HG03469 (cell line): Measurements from ENCODE around the gene PIAS4.

Experiments used
- ATAC-seq: cut with Tn5 transposase; IDR thresholded peaks from one replicate; pipeline ENCODE4 v1.9.1; 2021; ENCODE audit warnings: mild to moderate bottlenecking, moderate library complexity, moderate number of reproducible peaks; ENCODE audit not compliant: unreplicated experiment

Gene PIAS4

DNA sequence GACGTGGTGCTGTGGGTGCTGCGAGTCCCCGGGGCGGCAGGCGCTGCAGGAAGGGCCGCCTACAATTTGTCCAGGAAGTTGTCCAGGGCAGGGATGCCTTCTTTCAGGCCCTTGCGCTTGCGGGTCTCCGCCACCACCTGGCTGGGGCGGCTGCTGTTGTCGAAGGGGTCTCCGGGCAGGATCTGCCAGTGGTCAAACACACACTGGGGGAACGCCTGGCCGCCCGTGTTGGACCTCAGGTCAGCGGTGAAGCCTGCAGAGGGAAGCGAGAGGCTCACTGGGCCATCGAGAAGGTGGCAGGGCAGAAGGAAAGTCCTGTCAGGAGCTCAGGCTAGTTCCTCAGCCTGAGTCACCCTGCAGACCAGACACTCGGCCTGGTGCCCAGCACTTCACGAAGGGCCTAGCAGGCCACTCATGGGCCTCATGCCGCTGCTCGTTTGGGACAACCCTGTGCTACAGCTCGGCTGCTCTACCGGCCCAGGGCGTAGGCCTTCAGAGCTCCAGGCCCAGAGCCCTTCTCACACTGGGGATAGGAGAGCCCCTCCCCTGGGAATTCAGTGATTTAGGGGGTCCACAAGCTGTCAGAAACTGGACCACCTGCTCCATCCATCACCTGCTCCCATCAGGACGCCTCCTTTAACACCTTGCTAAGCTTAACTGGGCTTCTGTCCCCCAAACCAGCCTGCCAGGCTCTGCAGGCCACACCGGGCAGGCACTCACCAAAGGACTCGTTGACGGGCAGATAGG is 30.9 kb upstream of the PIAS4 start:
- ATAC-seq, result no peak

DNA sequence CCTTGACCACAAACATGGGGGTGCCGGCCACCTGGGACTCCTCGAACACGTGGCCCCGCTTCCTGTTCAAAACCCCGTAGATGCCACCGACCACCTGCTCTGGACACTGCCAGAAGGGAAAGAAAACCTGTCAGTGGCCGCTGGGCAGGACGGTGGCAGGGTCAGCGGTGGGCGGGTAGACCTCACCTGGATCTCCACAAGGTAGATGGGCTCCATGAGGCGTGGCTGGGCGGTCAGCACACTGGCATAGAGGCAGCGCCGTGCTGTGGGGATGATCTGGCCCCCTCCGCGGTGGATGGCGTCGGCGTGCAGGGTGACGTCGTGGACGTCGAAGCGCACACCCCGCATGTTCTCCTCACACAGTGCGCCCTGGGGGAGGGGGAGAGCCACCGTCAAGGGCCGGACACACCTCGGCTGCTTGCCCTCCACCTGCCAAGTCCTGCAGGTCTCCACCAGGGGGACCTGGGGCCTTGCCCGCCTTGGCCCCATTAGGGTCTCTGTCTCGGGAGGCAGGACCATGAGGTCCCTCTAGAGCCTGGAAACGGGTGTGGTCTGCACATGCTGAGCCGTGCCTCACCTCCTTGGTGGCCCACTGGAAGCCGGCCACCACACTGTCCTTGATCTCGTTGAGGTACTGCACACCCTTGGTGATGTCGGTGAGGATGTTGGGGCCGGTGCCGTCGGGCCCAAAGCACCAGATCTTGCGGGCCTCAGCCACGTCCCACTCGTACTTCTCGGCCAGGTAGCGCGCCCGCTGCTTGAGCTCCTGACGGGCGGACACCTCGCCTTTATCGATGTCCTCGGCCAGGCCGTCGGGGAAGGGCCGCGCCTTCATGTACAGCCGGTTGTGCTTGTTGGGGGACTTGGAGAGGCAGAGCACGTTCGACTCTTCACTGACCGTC is 30.0 kb upstream of the PIAS4 start:
- ATAC-seq, result no peak

- no peak for ATAC-seq
Measured at GRCh38 chr19:3978145-3978544, 29.4 kb upstream of the PIAS4 start.

GRCh38 chr19:3979289-3979673 is 28.3 kb upstream of the PIAS4 start:
- ATAC-seq, result no peak

GRCh38 chr19:3979674-3980352 is 27.7 kb upstream of the PIAS4 start:
- no peak for ATAC-seq

- ATAC-seq, result no peak
Measured at GRCh38 chr19:3980353-3981251, 26.9 kb upstream of the PIAS4 start.

DNA sequence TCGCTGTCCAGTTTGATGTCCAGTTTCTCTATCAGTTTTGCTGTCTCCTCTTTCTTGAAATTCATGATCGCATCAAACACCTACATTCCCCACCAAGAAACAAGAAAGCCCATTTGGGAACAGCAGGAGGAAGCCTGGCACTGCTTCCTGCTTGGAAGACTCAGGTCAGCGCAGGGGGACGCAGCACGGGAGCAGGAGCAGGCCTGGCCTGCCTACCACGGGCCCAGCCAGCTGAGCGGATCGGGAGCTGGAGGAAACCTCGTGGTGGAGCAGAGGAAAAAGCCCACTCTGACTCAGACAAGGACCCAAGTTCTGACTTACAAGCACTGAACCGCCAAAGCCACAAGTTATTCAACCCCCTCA is 26.2 kb upstream of the PIAS4 start:
- ATAC-seq, result no peak

DNA sequence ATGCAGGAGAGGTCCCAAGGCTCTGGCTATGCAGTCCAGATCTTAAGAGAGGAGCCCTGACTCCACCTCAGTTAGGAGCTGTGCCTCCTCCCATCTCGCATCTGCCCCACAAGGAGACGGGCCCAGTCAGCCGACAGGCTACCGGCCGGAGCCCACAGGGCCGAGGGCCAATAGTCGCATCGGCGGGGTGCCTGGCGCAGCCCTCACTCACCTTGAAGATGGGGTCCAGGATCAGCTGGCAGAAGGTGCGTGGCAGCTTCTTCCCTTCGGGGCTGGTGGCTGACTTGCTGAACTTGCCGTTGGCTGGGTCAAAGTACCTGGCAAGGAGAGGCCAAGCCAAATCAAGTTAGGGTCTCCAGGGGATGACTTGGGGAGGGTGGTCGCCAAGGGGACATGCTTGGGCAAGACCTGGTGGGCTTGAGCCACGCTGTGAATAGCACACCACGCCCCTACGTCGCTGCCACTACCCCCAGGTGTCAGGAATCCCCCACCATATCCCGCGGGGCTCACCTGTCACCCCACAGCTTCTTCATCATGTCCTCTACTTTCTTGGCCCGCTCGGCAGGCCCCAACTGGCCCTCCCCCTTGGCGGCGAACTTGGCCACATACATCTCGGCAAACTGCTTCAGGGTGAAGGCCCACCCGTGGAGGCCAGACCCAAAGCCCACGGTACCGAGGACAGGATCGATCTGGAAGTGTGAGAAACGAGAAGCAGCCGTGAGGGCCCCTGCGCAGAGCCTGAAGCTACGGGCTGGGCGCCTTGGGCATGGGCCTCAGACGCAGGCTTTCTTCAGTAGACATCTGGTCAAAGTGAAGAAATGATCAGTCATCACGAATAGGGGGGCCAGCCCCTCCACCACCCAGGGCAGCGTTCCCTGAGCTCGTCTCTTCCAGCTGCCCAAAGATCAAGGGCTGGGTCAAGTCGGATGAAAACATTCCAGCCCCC is 25.5 kb upstream of the PIAS4 start:
- ATAC-seq, result no peak

GRCh38 chr19:3982701-3983541 is 24.6 kb upstream of the PIAS4 start:
- ATAC-seq, result no peak

- no peak for ATAC-seq
Measured at GRCh38 chr19:3983542-3983914, 24.0 kb upstream of the PIAS4 start.

DNA sequence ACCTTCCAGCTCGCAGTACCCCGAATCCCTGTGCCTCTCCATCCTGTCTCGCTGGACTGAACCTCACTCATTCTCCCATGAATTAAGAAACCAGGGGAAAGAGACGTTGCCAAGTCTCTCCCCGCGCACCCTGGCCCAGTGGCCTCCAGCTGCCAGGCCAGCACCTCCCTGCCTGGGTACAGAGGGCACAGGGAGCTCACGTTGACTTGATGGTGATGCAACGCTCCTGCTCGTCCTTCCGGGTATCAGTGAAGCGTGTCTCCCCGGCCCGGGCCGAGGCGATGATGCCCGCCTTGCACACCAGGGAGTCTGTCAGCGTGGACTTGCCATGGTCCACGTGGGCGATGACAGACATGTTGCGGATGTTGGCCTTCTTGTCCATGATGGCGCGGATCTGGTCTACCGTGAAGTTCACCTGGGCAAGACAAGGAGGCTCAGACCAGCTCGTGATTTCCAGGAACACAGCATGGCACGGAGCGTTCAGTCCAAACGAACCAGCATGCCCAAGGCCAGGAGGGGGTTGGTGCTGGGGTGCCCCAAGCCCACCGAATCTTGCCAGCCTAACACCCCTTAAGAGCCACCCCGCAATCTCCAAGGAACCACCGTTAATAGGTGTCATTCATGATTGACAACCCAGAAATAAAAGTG is 23.5 kb upstream of the PIAS4 start:
- ATAC-seq, result no peak

GRCh38 chr19:3984584-3984907 is 23.0 kb upstream of the PIAS4 start:
- no peak for ATAC-seq

- ATAC-seq, result no peak
Measured at GRCh38 chr19:3984908-3985642, 22.5 kb upstream of the PIAS4 start, which contains the start of gene EEF2. TSS of gene EEF2 (minus strand) at chr19:3985463. CDS start at chr19:3985380, 83 bp downstream.

- ATAC-seq, result no peak
Measured at GRCh38 chr19:3985643-3986259, 21.8 kb upstream of the PIAS4 start.

DNA sequence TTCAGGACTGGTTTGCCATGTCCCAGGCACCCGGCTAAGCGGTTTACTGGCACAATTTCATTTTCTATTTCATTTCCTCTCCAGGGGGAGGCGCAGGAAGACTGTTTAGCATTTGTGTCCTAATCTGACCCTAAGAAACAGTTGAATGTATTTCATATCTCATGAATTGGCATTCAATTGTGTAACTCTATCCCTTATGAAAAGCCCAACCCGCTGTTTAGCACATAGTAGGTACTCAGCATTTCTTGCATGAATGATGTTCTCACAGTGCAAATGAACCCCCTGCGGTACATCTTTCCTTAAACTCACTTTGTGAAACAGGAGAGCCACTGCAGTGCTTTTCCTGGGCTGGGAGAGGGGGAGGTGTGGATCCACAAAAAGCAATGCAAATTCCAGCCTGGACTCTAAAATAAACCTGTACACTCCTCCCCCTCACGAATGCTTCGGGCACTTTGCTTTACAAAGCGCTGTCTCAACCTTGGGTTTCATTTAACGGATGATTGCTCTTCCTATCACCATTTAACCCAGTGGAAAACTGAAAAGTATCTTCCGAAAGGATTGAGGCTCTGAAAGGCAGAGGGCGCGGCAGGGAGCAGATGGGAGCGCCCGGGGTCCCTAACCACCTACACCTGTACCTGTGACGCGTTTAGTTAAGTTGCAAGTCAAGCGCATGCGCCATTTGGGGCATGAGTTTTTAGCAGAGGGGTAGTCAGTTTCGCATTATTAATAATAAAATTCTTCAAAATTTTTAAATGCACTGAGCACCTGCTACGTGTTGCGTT is 21.1 kb upstream of the PIAS4 start:
- no peak for ATAC-seq

DNA sequence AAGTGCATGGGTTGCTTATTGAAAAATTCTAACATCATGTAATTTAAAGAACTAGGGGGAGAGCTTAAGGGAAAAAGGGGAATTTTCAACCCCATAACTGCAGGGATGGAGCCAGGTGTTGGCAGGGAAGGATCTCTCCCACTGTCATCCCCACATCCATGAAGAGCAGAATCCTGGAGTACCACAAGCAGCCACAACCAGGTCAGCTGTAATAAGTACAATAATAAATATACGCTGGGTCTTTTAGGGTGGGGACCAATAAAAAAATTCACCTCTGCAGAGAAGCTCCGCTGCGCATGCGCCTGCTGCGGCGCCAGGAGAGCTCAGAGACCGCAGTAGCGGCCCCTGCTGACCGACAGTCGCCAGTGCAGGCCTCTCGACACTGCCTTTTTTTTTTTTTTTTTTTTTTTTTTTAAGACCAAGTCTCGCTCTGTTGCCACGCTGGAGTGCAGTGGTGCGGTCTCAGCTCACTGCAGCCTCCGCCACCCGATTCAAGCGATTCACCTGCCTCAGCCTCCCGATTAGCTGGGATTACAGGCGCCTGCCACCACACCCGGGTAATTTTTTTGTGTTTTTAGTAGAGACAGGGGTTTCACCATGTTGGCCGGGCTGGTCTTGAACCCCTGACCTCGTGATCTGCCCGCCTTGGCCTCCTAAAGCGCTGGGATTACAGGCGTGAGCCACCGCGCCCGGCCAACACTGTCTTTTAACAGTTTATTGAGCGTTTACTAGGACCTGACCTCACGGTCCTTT is 19.7 kb upstream of the PIAS4 start:
- no peak for ATAC-seq
